ENCODE results near the gene TEDC2. TPM values are rescaled to one million over a fixed set of nuclear protein-coding genes. Genes with fewer than 3 reads are reported as not detected.

TEDC2 gene, protein sequence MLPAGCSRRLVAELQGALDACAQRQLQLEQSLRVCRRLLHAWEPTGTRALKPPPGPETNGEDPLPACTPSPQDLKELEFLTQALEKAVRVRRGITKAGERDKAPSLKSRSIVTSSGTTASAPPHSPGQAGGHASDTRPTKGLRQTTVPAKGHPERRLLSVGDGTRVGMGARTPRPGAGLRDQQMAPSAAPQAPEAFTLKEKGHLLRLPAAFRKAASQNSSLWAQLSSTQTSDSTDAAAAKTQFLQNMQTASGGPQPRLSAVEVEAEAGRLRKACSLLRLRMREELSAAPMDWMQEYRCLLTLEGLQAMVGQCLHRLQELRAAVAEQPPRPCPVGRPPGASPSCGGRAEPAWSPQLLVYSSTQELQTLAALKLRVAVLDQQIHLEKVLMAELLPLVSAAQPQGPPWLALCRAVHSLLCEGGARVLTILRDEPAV
- 6.4 and 27.7 TPM in 2 replicates for total RNA-seq (2014; rRNA removed; shearing (Covaris generic); ENCODE audit: low replicate concordance)

DNA sequence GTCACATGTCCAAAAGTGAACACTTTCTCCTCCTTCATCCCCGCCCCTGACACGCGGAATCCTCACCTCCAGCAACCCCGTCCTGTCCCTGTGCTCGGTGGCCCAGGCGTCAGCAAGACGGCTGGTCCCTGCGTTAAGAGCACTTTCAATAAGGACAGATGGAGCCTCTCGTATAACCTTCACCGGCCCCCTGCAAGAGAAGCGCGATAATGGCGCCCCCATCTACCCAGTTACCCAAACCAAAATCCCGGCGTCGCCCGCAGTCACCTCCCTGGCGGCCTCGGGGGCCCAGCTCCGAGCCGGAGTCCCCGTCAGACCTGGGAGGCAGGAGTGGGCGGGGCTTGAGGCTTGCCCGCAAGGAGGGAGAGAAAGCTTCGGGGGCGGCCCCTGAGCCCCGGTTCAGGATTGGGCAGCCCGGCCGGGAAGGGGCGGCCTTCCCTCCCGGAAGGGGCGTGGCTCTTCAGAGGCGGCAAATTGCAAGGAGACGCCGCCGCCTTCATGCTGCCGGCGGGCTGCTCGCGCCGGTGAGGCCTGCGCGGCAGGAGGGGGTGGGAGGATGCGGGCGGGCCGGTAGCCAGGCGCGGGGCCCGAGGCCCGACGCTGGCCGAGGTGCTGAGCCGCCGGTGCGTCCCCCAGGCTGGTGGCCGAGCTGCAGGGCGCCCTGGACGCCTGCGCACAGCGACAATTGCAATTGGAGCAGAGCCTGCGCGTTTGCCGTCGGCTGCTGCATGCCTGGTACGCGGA lies at the start of gene TEDC2:
Gene TEDC2 (plus strand): TSS at position 463 of the 744 bp plus-strand sequence. CDS start 36 bp downstream, at position 499.
- H2AFZ ChIP-seq (ENCODE audit: low read length) = peak within 1 kb of the TSS; percentile 76
- peaks cover 13% of the 10 kb centered on the region for H3K79me2 ChIP-seq (ENCODE audit: low read length)
- peak within 1 kb of the TSS; percentile 76 for H3K27ac ChIP-seq (ENCODE audit: low read length)
- 0 out of 2 replicates have a peak, but pooled peaks cover 3% of the 10 kb centered on the region for H3K36me3 ChIP-seq (ENCODE audit: insufficient read depth, low read length)
- 0 out of 2 replicates have a peak, but pooled peaks cover 9% of the 10 kb centered on the region for H4K20me1 ChIP-seq (ENCODE audit: insufficient read depth, low read depth, low read length)
- H3K4me1 ChIP-seq (ENCODE audit: low read length) = peaks cover 32% of the 10 kb centered on the region
- peak within 1 kb of the TSS; percentile 99 for H3K4me2 ChIP-seq (ENCODE audit: low read depth, low read length, poor library complexity, severe bottlenecking)
- no peaks in the 10 kb centered on the region for H3K27me3 ChIP-seq (ENCODE audit: low read length)
- H3K9me2 ChIP-seq (replicated peaks; ENCODE audit: insufficient read depth, low read length) = no peaks in the 10 kb centered on the region
- peak within 1 kb of the TSS; percentile 84 for H3K9ac ChIP-seq (ENCODE audit: low read length)
- DNase-seq = peak; percentile 99
- H3K4me3 ChIP-seq (ENCODE audit: low read length) = peak within 1 kb of the TSS; percentile 89
- H3K9me3 ChIP-seq (ENCODE audit: low read length) = no peaks in the 10 kb centered on the region

DNA sequence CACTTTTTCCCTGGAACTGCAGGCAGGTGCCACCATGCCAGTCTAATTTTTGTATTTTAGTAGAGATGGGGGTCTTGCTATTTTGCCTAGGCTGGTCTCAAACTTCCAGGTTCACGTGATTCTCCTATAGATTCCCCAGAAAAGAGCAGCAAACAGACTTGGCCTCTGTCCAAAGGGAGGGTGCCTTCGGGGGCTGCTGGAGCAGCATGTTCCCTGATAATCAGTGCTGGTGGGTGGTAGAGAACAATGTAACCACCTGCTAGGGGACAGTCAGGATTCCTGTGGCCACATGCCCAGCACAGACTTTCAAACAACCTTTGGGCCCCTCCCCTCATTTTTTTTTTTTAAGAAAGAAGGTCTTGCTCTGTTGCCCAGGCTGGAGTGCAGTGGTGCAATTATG lies 44.8 kb upstream of the TEDC2 start:
- no peaks in the 10 kb centered on the region for H3K4me1 ChIP-seq (ENCODE audit: low read length)
- no peaks in the 10 kb centered on the region for H3K9me2 ChIP-seq (replicated peaks; ENCODE audit: insufficient read depth, low read length)
- H4K20me1 ChIP-seq (ENCODE audit: insufficient read depth, low read depth, low read length) = no peaks in the 10 kb centered on the region
- H3K27ac ChIP-seq (ENCODE audit: low read length) = no peak overlapping the region
- no peaks in the 10 kb centered on the region for H3K36me3 ChIP-seq (ENCODE audit: insufficient read depth, low read length)
- H3K4me2 ChIP-seq (ENCODE audit: low read depth, low read length, poor library complexity, severe bottlenecking) = no peak overlapping the region
- no peaks in the 10 kb centered on the region for H3K27me3 ChIP-seq (ENCODE audit: low read length)
- H3K9me3 ChIP-seq (ENCODE audit: low read length) = no peaks in the 10 kb centered on the region
- no peak overlapping the region for H2AFZ ChIP-seq (ENCODE audit: low read length)
- no peaks in the 10 kb centered on the region for H3K79me2 ChIP-seq (ENCODE audit: low read length)
- DNase-seq = no peak
- H3K9ac ChIP-seq (ENCODE audit: low read length) = no peak overlapping the region
- no peak overlapping the region for H3K4me3 ChIP-seq (ENCODE audit: low read length)

DNA sequence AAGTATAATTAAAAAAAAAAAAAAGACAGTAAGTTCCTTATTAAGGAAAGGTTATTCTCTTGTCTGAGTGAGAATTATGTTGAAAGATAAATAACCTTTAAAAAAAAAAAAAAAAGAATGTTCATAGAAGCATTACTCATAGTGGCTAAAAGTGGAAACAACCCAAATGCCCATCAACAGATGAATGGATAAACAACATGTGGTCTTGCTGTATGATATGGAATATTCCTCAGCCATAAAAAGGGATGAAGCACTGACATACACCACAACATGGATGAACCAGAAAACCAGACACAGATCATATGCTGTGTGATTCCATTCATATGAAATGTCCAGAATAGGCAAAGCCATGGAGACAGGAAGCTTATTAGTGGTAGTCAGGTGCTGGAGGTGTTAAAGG lies 39.9 kb upstream of the TEDC2 start:
- Histone ChIP-seq H3K79me2 (ENCODE audit: low read length) (no peaks in the 10 kb centered on the region), H4K20me1 (ENCODE audit: insufficient read depth, low read depth, low read length) (no peaks in the 10 kb centered on the region), H3K4me1 (ENCODE audit: low read length) (peaks cover 3% of the 10 kb centered on the region), H3K4me2 (ENCODE audit: low read depth, low read length, poor library complexity, severe bottlenecking) (no peak overlapping the region), H3K9me2 (replicated peaks; ENCODE audit: insufficient read depth, low read length) (no peaks in the 10 kb centered on the region), H3K9me3 (ENCODE audit: low read length) (no peaks in the 10 kb centered on the region), H3K4me3 (ENCODE audit: low read length) (no peak overlapping the region), H3K27me3 (ENCODE audit: low read length) (no peaks in the 10 kb centered on the region), H2AFZ (ENCODE audit: low read length) (no peak overlapping the region), H3K9ac (ENCODE audit: low read length) (no peak overlapping the region), H3K36me3 (ENCODE audit: insufficient read depth, low read length) (no peaks in the 10 kb centered on the region), H3K27ac (ENCODE audit: low read length) (no peak overlapping the region)
- no peak for DNase-seq

DNA sequence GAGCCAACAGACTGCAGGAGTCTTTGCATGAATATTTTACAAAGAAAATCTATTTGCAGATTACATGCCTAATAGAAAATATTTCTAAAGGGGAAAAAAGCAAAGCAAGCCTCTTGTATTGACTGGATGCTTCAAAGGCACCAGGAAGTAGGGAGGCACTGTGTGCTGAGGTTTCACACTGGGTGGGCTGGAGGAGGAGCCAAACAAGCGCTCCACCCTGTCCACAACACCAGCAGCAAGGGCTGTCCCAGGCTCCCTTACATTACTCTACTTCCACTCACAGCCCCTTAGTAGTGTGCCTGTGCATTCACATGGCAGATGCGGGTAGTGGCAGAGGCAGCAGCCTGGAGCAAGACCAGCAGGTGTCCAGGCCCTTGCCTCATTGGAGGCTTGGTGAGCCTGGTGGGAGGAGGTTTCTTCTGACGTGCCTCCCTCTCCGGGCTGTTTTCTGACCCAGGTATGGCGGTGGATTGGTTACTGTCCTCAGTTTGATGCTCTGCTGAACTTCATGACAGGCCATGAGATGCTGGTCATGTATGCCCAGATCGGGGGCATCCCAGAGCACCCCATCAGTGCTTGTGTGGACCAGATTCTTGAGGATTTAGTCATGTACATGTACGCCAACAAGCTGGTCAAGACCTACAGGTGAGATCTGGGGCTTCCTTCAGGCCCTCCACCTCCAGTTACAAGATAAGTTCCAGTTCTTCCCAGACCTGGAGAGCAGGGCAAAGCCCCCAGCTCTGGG lies 37.6 kb upstream of the TEDC2 start:
- Histone ChIP-seq H3K4me1 (ENCODE audit: low read length) (peaks cover 3% of the 10 kb centered on the region), H3K9me2 (replicated peaks; ENCODE audit: insufficient read depth, low read length) (no peaks in the 10 kb centered on the region), H2AFZ (ENCODE audit: low read length) (no peak overlapping the region), H4K20me1 (ENCODE audit: insufficient read depth, low read depth, low read length) (no peaks in the 10 kb centered on the region), H3K4me2 (ENCODE audit: low read depth, low read length, poor library complexity, severe bottlenecking) (no peak overlapping the region), H3K36me3 (ENCODE audit: insufficient read depth, low read length) (no peaks in the 10 kb centered on the region), H3K9me3 (ENCODE audit: low read length) (no peaks in the 10 kb centered on the region), H3K79me2 (ENCODE audit: low read length) (no peaks in the 10 kb centered on the region), H3K9ac (ENCODE audit: low read length) (no peak overlapping the region), H3K27me3 (ENCODE audit: low read length) (no peaks in the 10 kb centered on the region), H3K27ac (ENCODE audit: low read length) (no peak overlapping the region), H3K4me3 (ENCODE audit: low read length) (no peak overlapping the region)
- no peak for DNase-seq

DNA sequence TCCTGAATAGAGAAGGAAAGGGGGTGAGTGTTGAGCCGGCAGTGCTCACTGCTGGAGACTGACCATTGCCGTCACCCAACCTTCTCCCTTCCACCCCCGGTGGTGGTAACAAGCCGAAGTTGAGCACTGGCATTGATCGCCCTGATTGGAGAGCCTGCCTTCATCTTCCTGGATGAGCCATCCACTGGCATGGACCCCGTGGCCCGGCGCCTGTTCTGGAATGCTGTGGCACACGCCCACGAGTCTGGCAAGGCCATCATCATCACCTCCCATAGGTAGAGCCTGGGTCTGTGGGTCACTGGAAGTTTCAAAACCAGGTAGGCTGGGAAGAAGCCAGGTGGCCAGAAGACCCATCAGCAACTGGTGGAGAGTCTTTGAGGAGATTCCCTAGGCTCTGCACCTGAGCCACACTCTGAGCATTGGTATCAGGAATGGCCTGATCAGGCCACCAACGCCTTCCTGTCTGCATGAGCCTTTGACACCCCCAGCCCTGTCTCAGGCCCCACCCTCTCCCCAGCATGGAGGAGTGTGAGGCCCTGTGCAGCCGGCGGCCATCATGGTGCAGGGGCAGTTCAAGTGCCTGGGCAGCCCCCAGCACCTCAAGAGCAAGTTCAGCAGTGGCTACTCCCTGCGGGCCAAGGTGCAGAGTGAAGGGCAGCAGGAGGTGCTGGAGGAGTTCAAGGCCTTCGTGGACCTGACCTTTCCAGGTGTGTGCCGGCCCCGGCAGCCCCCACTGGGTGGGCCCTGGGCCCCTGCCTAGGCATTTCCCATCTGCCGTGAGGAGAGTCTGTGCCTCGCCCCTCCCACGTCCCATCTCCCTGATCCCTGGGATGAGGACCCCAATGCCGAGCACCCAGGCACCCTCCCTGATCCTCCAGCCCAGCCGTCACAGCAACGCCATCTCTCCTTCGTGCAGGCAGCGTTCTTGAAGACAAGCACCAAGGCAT lies 35.6 kb upstream of the TEDC2 start:
- no peak overlapping the region for H3K9ac ChIP-seq (ENCODE audit: low read length)
- H3K79me2 ChIP-seq (ENCODE audit: low read length) = peaks cover under 1% of the 10 kb centered on the region
- H3K4me3 ChIP-seq (ENCODE audit: low read length) = no peak overlapping the region
- no peak overlapping the region for H2AFZ ChIP-seq (ENCODE audit: low read length)
- no peak for DNase-seq
- H3K36me3 ChIP-seq (ENCODE audit: insufficient read depth, low read length) = no peaks in the 10 kb centered on the region
- H3K9me2 ChIP-seq (replicated peaks; ENCODE audit: insufficient read depth, low read length) = no peaks in the 10 kb centered on the region
- H3K9me3 ChIP-seq (ENCODE audit: low read length) = no peaks in the 10 kb centered on the region
- no peaks in the 10 kb centered on the region for H4K20me1 ChIP-seq (ENCODE audit: insufficient read depth, low read depth, low read length)
- H3K27ac ChIP-seq (ENCODE audit: low read length) = no peak overlapping the region
- peaks cover 13% of the 10 kb centered on the region for H3K4me1 ChIP-seq (ENCODE audit: low read length)
- no peaks in the 10 kb centered on the region for H3K27me3 ChIP-seq (ENCODE audit: low read length)
- H3K4me2 ChIP-seq (ENCODE audit: low read depth, low read length, poor library complexity, severe bottlenecking) = no peak overlapping the region

DNA sequence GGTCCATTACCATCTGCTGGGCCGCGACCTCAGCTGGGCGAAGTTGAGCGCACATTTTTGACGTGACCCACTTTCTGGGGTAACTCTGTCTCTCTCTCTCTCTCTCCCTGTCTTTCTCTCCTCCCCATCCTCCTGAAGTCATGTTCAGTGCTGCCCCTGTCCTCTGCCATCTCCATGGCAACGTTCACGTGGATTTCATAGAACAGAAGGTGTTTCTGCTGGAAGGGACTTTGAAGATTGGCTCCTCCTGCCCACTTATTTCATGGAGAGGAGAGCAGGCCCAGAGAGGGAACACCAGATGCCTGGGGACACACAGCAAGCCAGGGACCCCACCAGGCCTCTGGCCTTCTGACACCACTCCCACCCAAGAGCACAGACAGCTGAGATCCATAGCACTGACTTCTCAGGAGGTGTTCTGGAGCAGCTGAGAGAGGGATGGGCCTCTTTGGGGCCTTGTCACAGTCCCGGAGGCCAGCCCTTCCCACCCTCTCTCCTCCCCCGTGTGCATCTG lies 34.8 kb upstream of the TEDC2 start:
- H3K4me1 ChIP-seq (ENCODE audit: low read length) = peaks cover 13% of the 10 kb centered on the region
- no peak overlapping the region for H3K4me3 ChIP-seq (ENCODE audit: low read length)
- no peaks in the 10 kb centered on the region for H3K36me3 ChIP-seq (ENCODE audit: insufficient read depth, low read length)
- no peaks in the 10 kb centered on the region for H3K9me3 ChIP-seq (ENCODE audit: low read length)
- H3K27me3 ChIP-seq (ENCODE audit: low read length) = no peaks in the 10 kb centered on the region
- DNase-seq = no peak
- H3K79me2 ChIP-seq (ENCODE audit: low read length) = peaks cover 7% of the 10 kb centered on the region
- H2AFZ ChIP-seq (ENCODE audit: low read length) = no peak overlapping the region
- H4K20me1 ChIP-seq (ENCODE audit: insufficient read depth, low read depth, low read length) = no peaks in the 10 kb centered on the region
- no peaks in the 10 kb centered on the region for H3K9me2 ChIP-seq (replicated peaks; ENCODE audit: insufficient read depth, low read length)
- no peak overlapping the region for H3K27ac ChIP-seq (ENCODE audit: low read length)
- no peak overlapping the region for H3K9ac ChIP-seq (ENCODE audit: low read length)
- H3K4me2 ChIP-seq (ENCODE audit: low read depth, low read length, poor library complexity, severe bottlenecking) = no peak overlapping the region

DNA sequence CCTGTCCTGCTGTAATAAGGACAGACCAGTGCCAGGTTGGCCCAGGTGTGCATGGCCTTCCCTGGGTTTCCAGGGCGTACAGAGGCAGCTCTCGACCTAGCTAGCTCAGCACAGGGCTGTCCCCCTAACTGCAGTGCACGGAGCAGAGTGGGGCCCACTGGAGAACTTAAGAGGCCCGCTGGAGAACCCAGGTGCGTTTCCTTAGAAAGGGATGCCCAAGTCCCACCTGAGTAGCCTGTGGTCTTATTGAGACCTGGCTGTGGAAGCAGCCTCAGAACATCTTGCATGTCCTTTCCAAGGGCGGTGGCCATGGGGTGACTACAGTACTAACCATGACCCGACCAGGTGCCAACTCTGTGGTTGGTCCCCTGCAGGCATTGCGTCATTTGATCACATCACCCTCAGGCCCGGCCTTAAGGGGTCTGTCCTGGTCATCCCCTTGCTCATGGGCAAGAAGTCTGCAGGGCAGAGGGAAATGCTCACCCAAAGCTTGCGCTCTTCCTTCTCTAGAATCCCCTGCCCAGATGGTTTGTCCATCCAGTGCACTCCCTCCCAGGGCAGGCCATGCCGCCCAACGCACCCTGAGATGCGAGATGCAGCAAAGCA lies 34.0 kb upstream of the TEDC2 start:
- H3K4me1 ChIP-seq (ENCODE audit: low read length) = peaks cover 22% of the 10 kb centered on the region
- no peak overlapping the region for H3K27ac ChIP-seq (ENCODE audit: low read length)
- no peak for DNase-seq
- no peaks in the 10 kb centered on the region for H3K27me3 ChIP-seq (ENCODE audit: low read length)
- H4K20me1 ChIP-seq (ENCODE audit: insufficient read depth, low read depth, low read length) = no peaks in the 10 kb centered on the region
- H3K9me3 ChIP-seq (ENCODE audit: low read length) = no peaks in the 10 kb centered on the region
- H2AFZ ChIP-seq (ENCODE audit: low read length) = no peak overlapping the region
- no peaks in the 10 kb centered on the region for H3K9me2 ChIP-seq (replicated peaks; ENCODE audit: insufficient read depth, low read length)
- H3K4me3 ChIP-seq (ENCODE audit: low read length) = no peak overlapping the region
- no peak overlapping the region for H3K4me2 ChIP-seq (ENCODE audit: low read depth, low read length, poor library complexity, severe bottlenecking)
- H3K79me2 ChIP-seq (ENCODE audit: low read length) = peaks cover 16% of the 10 kb centered on the region
- H3K36me3 ChIP-seq (ENCODE audit: insufficient read depth, low read length) = no peaks in the 10 kb centered on the region; the same call in 1 of the 2 replicates
- H3K9ac ChIP-seq (ENCODE audit: low read length) = no peak overlapping the region

Measured in Karpas-422 (cell line).